Activated CD8-positive, alpha-beta memory T cell treated with anti-CD3 and anti-CD28 coated beads, Interleukin-2, amount 10 ng/mL, durations not matched to agents 7 days and 5 days (primary cell): ENCODE measurements around the gene ARID1B. TPM values are rescaled to one million over a fixed set of nuclear protein-coding genes. Genes with fewer than 3 reads are reported as not detected.

Experiments used
- ATAC-seq: fragments of 150-1000 bp; cut with Tn5 transposase; one replicate; pipeline ENCODE4 v1.10.0; 2021; ENCODE audit warnings: moderate library complexity
- CTCF ChIA-PET: fragments of 350-600 bp; sonication (Branson Sonifier 250); formaldehyde crosslinking; loops from one replicate; lab custom pipeline; 2021; ENCODE audit warnings: antibody characterized with exemption; lab: Charles Lee
- DNase-seq: peaks from one replicate; pipeline ENCODE4 v3.0.0-alpha.2; 2020
- H3K27ac Mint-ChIP-seq: one replicate; pipeline ENCODE4 v1.8.0; 2021; ENCODE audit warnings: mild to moderate bottlenecking, mixed read lengths
- H3K27me3 Mint-ChIP-seq: one replicate; pipeline ENCODE4 v1.8.0; 2021; ENCODE audit warnings: mixed read lengths
- H3K36me3 Mint-ChIP-seq: one replicate; pipeline ENCODE4 v1.8.0; 2021; ENCODE audit warnings: mild to moderate bottlenecking, mixed read lengths
- H3K4me1 Mint-ChIP-seq: one replicate; pipeline ENCODE4 v1.8.0; 2021; ENCODE audit warnings: mixed read lengths
- H3K4me3 Mint-ChIP-seq: one replicate; pipeline ENCODE4 v1.8.0; 2021; ENCODE audit warnings: mild to moderate bottlenecking, moderate library complexity, mixed read lengths
- H3K9me3 Mint-ChIP-seq: one replicate; pipeline ENCODE4 v1.8.0; 2022; ENCODE audit warnings: low read depth, mixed read lengths
- total RNA-seq, 2 experiments: library from RNA; stranded (reverse); gene quantifications; one replicate each; pipeline ENCODE4 v1.2.3, GENCODE V29; 2021

The ARID1B gene
- total RNA-seq, 2 experiments from 2014 or later = 59.5 to 81.5 TPM

DNA sequence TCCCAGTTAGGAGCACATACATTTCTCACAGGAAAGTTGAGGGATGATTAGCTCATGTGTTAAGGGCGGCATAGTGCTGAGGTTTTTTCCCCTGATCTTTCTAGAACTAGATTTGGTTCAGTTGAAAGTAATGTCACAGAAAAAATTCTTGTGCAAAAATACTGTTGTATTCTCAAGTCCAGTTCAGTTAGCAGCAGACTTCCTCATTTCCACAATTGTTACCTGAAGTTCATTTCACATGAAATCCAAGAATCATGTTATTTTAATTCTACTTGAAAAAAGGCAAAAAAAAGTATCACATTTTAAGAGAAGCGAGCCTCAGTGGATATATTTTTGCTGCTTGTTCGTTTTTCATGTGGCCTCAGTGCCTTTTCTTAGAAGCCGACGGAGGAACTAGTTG is 318.4 kb downstream of the ARID1B start:
- DNase-seq = no peak
- CTCF ChIA-PET = no interaction called here
- Mint-ChIP-seq H3K4me1 (peaks cover 22% of the 10 kb centered on the region), H3K27ac (no peak overlapping the region), H3K4me3 (no peak overlapping the region), H3K9me3 (no peaks in the 10 kb centered on the region), H3K36me3 (peaks cover 3% of the 10 kb centered on the region), H3K27me3 (no peaks in the 10 kb centered on the region)
- no peak for ATAC-seq

DNA sequence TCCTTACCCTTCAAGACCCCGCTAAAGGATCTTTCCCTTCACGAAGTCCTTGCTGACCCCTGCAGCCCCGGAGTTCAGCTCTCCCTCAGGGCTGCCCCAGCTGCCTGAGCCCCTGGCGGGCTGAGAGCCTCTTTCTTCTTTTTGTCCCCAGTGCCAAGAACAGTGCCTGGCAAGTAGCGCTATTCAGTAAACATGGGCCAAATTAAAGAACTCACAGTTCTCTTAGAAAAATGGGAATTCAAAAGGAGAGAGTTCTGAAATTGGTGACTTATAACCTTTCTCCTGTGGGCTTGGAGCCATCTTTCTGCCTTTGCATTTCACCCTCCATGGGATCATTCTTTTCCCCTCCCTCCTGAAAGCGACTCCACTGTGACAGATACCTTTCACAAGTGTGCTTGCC is 318.9 kb downstream of the ARID1B start:
- Mint-ChIP-seq H3K27ac (no peak overlapping the region), H3K27me3 (no peaks in the 10 kb centered on the region), H3K4me3 (no peak overlapping the region), H3K36me3 (peaks cover 5% of the 10 kb centered on the region), H3K4me1 (peaks cover 27% of the 10 kb centered on the region), H3K9me3 (no peaks in the 10 kb centered on the region)
- no peak for DNase-seq
- no peak for ATAC-seq
- CTCF ChIA-PET = no interaction called here

DNA sequence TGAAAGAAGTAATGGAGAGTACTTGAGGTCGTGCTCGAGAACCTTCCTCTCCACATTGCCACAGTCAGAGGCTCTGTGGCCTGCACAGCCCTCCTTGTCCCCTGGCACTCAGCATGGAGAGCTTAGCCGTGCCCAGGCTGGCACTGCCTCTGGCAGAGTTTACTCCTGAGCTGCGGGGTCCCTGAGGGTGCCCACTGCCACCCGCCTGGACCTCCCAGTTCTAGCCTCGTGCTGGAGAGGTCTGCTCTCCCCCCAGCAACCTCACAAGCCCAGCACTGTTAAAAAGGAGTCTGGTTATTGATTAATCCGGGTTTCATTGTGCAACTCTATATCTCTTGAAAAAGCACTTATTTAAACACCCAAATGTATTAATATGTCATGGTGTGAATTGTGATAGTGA is 319.3 kb downstream of the ARID1B start:
- ATAC-seq (no peak), DNase-seq (no peak)
- peaks cover 31% of the 10 kb centered on the region for H3K4me1 Mint-ChIP-seq
- H3K27ac Mint-ChIP-seq = no peak overlapping the region
- H3K9me3 Mint-ChIP-seq = no peaks in the 10 kb centered on the region
- H3K27me3 Mint-ChIP-seq = no peaks in the 10 kb centered on the region
- H3K4me3 Mint-ChIP-seq = no peak overlapping the region
- CTCF ChIA-PET = no interaction called here
- H3K36me3 Mint-ChIP-seq = peaks cover 7% of the 10 kb centered on the region

DNA sequence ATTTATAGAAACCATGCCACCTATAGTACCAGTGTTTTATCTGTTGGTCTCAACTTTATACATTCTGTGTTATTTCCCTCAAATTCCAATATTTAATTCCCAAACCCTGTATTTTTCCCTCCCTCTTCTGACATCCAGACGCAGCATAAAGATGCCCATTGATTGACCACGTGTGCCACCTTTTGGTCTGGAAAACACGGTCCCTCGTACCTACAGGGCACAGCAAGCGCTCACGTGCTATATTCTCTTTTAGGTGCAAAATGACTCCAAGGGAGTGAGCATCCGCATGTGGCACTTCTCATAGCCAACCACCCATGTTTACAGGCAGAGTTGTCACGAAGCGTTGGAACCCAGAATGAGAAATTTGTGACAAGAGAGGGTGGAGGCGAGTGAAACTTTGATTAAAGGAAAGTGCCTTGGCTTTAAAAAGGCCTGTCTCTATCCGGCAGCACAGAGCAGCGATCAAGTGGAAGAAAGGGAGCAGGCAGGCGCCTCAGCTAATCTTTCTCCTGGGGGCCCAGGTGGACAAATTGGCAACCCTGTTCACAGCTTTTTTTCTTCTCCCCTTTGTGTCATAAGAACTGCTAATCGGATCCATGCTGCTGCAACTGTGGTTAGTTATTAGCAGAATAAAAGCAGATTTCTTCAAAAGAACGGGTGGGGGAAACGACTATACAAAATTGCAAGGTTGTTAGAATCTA is 320.2 kb downstream of the ARID1B start:
- Mint-ChIP-seq H3K27me3 (no peaks in the 10 kb centered on the region), H3K27ac (no peak overlapping the region), H3K9me3 (no peaks in the 10 kb centered on the region), H3K4me3 (no peak overlapping the region), H3K4me1 (peaks cover 36% of the 10 kb centered on the region), H3K36me3 (peaks cover 7% of the 10 kb centered on the region)
- DNase-seq (no peak), ATAC-seq (no peak)
- CTCF ChIA-PET = no interaction called here

DNA sequence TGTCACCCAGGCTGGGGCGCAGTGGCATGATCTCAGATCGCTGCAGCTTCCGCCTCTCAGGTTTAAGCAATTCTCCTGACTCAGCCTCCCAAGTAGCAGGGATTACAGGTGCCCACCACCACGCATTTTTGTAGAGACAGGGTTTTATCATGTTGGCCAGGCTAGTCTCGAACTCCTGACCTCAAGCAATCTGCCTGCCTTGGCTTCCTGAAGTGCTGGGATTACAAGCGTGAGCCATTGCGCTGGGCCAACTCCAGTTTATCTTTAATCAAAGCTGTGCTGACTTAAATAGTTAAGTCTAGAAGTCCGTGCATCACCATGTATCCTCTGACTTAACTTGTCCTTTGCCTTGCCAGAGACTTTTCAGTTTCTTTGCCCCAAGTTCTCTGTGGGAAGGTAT is 321.8 kb downstream of the ARID1B start:
- ATAC-seq (no peak), DNase-seq (no peak)
- CTCF ChIA-PET = interaction anchor here (1.0 to 1.5 kb wide), 3 partner anchors 39 to 85 kb away, joined by 3 to 4 read pairs (median 3); no protein-coding TSS in a partner anchor
- Mint-ChIP-seq H3K36me3 (peaks cover 12% of the 10 kb centered on the region), H3K4me3 (no peak overlapping the region), H3K9me3 (no peaks in the 10 kb centered on the region), H3K27ac (no peak overlapping the region), H3K27me3 (no peaks in the 10 kb centered on the region), H3K4me1 (peaks cover 32% of the 10 kb centered on the region)

DNA sequence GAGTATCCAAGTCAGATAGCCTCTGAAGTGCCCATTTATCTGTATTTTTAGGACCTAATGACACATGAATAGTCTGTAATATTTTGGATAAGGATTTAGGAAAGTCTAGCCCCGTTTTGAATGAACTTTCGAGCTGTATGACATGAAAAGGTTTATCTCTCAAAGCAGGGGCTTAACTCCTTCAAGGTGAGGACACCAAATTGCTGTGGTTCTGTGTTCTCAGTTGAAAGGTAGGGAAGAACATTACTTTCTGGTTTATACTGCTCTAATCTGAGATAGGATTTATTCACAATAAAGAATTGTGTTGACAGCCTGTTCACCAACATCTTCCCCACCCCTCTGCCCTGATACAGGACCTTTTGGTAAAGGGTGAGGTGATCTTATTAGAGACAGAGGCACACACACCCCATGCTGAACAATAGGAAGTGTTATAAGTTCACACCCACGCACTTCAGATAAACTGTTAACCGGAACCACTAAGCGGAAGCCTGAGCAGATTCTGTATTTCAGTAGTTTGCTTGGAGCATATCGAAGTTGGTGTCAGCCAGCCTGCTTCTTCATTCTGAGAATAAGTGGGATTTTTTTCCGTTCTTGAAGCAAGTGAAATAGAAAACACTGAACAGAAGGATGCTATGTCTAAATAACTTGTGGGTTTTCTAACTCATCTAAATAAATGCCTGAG is 322.9 kb downstream of the ARID1B start:
- Mint-ChIP-seq H3K4me1 (peaks cover 33% of the 10 kb centered on the region), H3K4me3 (peak overlapping the region; percentile 38), H3K36me3 (peaks cover 16% of the 10 kb centered on the region), H3K27ac (peak overlapping the region; percentile 87), H3K27me3 (no peaks in the 10 kb centered on the region), H3K9me3 (no peaks in the 10 kb centered on the region)
- ATAC-seq (peak; percentile 98), DNase-seq (peak; percentile 82)
- CTCF ChIA-PET = interaction anchor here (1.0 to 1.5 kb wide), 3 partner anchors 41 to 84 kb away, joined by 3 to 4 read pairs (median 3); no protein-coding TSS in a partner anchor

DNA sequence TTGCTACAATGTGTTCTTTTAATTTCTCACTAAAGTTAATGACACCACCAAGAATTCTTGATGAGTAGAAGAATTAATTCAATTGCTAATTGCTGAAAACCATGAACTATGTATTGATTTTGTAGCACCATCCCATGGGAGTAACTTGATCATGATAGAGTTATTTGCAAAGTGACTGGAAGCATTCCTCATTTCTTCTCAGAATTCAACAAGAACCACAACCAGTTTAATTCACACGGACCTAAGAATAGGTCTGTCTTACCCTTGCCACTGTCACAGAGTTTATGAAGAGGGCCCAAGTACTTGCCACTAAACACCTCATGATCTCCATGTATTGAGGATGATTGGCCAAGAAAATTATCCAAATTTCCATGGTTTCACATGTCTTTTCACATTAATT is 324.0 kb downstream of the ARID1B start:
- peaks cover 39% of the 10 kb centered on the region for H3K4me1 Mint-ChIP-seq
- DNase-seq = no peak
- CTCF ChIA-PET = interaction anchor here (0.6 kb wide), 1 partner anchor 81 kb away, joined by 3 read pairs; no protein-coding TSS in a partner anchor
- peaks cover 18% of the 10 kb centered on the region for H3K36me3 Mint-ChIP-seq
- no peaks in the 10 kb centered on the region for H3K9me3 Mint-ChIP-seq
- no peak overlapping the region for H3K4me3 Mint-ChIP-seq
- no peak overlapping the region for H3K27ac Mint-ChIP-seq
- H3K27me3 Mint-ChIP-seq = no peaks in the 10 kb centered on the region
- no peak for ATAC-seq

DNA sequence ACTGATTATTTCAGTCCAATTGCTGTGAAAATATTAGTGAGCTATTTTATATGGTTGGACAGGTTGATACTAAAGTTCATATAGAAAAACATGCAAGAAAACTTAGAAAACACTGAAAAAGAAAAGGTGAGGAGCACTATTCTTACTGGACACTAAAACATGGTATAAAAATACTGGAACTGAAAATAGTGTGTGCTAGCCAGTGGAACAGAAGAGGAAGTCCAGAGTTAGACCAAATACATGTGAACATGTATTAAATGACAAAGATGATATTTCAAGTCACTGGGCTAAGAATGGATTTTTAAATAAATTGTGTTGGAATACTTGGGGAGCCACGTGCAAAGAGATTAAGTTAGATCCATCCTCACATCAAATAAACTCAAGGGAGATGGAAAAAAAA is 327.6 kb downstream of the ARID1B start:
- Mint-ChIP-seq H3K4me1 (peaks cover 54% of the 10 kb centered on the region), H3K9me3 (no peaks in the 10 kb centered on the region), H3K27ac (no peak overlapping the region), H3K27me3 (no peaks in the 10 kb centered on the region), H3K4me3 (no peak overlapping the region), H3K36me3 (peaks cover 18% of the 10 kb centered on the region)
- no peak for ATAC-seq
- CTCF ChIA-PET = interaction anchor here (1.0 kb wide), 1 partner anchor 17 kb away, joined by 3 read pairs; no protein-coding TSS in a partner anchor
- DNase-seq = no peak

DNA sequence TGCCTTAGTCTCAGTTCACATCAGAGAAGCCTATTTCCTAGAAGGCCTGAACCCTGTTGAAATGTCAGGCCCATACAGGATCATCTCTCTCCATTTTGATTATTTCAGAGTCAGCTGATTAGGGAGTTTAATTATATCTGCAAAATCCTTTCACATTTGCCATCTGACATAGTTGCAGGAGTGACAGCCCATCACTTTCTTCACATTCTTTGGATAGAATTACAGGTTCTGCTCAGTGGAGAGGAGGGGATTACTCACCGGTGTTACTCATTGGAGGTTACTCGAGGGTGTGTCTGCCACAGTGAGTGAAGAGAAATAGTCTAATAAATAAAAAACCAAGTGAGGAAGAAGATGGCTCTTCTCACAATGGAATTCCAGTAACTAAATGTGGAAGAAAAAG is 329.3 kb downstream of the ARID1B start:
- DNase-seq = no peak
- peak; percentile 31 for ATAC-seq

DNA sequence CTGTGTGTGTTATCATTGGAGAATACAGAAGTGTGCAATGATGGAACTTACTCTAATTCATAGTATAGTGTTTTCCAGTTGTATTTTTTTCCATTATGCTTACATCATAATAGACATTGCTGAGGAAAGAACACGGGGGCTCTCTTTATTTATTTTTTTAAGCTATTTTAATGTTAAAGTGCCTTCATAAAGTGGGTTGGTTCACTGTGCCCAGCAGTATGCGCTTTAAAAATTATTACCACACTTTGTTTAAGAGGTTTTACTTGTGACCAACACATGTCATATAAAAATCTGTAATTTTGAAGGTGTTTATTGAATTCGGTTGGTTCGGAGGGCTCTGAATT is 330.4 kb downstream of the ARID1B start:
- no peak overlapping the region for H3K27ac Mint-ChIP-seq
- CTCF ChIA-PET = interaction anchor here (1.1 kb wide), 1 partner anchor 73 kb away, joined by 4 read pairs; no protein-coding TSS in a partner anchor
- DNase-seq (no peak), ATAC-seq (no peak)
- H3K27me3 Mint-ChIP-seq = no peaks in the 10 kb centered on the region
- peaks cover 32% of the 10 kb centered on the region for H3K4me1 Mint-ChIP-seq
- H3K4me3 Mint-ChIP-seq = no peak overlapping the region
- H3K9me3 Mint-ChIP-seq = no peaks in the 10 kb centered on the region
- peaks cover 24% of the 10 kb centered on the region for H3K36me3 Mint-ChIP-seq

More for the DNA sequence above, 329.3 kb downstream of the ARID1B start:
- H3K36me3 Mint-ChIP-seq = peaks cover 18% of the 10 kb centered on the region
- H3K9me3 Mint-ChIP-seq = no peaks in the 10 kb centered on the region
- no peak overlapping the region for H3K4me3 Mint-ChIP-seq
- H3K27me3 Mint-ChIP-seq = no peaks in the 10 kb centered on the region
- H3K4me1 Mint-ChIP-seq = peaks cover 37% of the 10 kb centered on the region
- no peak overlapping the region for H3K27ac Mint-ChIP-seq
- CTCF ChIA-PET = no interaction called here

DNA sequence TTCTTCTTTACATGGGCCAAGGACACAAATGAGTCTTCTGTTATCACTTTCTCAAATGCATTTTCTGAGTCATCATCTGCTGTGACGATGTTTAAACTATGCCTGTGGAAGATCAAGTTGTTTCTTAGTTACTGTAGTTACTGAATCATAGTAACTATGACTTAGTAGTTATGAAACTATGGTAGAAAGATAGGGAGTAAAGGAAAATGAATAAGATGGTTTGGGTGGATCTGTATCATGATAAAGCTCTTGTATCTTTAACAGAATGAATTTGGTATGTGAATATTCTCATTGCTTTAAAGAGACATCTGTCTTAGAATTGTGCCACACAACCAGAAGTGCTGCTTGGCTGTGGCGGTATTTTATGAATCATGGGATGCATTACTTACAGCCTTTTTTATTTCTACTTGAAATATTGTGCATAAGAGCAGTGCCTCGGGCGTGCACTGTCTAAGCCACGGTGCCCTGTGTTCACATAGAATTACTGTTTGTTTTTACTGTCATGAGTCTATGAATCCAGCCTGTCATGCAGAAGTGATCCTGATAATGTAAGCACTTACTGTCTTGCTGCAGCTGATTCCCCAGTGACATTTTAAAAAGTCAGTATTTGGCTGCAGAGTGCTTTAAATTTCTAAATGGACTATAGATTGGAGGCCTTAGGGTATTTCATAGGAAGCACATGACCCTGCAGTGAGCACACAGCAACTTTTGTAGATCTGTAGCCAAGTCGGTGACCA is 330.9 kb downstream of the ARID1B start:
- ATAC-seq (peak; percentile 89), DNase-seq (no peak)
- no peak overlapping the region for H3K27ac Mint-ChIP-seq
- H3K36me3 Mint-ChIP-seq = peaks cover 20% of the 10 kb centered on the region
- no peaks in the 10 kb centered on the region for H3K9me3 Mint-ChIP-seq
- no peak overlapping the region for H3K4me3 Mint-ChIP-seq
- no peaks in the 10 kb centered on the region for H3K27me3 Mint-ChIP-seq
- CTCF ChIA-PET = interaction anchor here (1.0 to 1.1 kb wide), 2 partner anchors 40 to 73 kb away, joined by 3 to 4 read pairs; no protein-coding TSS in a partner anchor
- H3K4me1 Mint-ChIP-seq = peaks cover 32% of the 10 kb centered on the region

DNA sequence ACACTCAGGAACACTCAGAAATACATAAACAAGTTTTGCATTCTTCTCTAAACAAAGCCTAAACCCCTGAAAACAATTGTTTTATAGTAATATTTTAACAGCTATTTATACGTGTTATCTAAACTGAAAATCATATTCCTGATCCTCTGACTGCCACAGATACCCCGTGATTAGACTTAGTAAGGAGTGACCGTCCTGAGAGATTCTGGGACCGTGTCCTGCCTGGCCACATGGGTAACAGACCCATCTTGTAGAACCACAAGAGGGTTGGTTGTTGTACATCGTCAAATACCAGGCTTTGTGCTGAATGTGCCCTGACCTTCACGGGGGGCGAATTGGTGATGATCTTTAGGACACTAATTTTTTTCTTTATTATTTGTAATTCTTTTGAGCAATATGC is 331.7 kb downstream of the ARID1B start:
- peaks cover 33% of the 10 kb centered on the region for H3K4me1 Mint-ChIP-seq
- no peaks in the 10 kb centered on the region for H3K27me3 Mint-ChIP-seq
- no peak for ATAC-seq
- CTCF ChIA-PET = interaction anchor here (1.0 kb wide), 1 partner anchor 41 kb away, joined by 3 read pairs; no protein-coding TSS in a partner anchor
- H3K4me3 Mint-ChIP-seq = no peak overlapping the region
- H3K27ac Mint-ChIP-seq = no peak overlapping the region
- peaks cover 23% of the 10 kb centered on the region for H3K36me3 Mint-ChIP-seq
- H3K9me3 Mint-ChIP-seq = no peaks in the 10 kb centered on the region
- no peak for DNase-seq

DNA sequence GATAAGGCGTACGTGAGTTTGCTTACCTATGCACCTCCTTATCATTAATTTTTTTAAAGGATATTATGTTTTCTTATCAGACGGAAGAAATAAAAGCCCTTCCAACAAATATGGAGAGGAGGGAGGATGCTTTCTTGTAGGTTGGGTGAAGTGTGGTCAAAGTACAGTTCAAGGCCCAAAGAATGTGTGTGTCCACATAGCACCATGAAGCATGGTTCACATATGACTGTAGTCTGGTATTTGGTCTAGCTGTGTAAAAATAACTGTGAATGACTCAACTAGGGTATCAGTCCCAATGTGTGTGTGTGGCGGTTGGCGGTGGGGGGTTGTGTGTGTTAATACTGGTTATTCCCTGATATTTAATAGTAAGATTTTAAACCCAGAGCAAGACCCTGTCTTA is 333.4 kb downstream of the ARID1B start:
- Mint-ChIP-seq H3K4me1 (peaks cover 27% of the 10 kb centered on the region), H3K27ac (no peak overlapping the region), H3K4me3 (no peak overlapping the region), H3K27me3 (no peaks in the 10 kb centered on the region), H3K36me3 (peaks cover 17% of the 10 kb centered on the region), H3K9me3 (no peaks in the 10 kb centered on the region)
- no peak for DNase-seq
- ATAC-seq = no peak
- CTCF ChIA-PET = no interaction called here
